HG02798 (cell line): ENCODE data around the gene SLC35D2.
"Not testable (repeated sequence)": the region's sequence is repeated elsewhere in the genome, so short reads cannot be mapped to it uniquely, and the experiment has no call there.

Source experiments
- ATAC-seq: cut with Tn5 transposase; IDR thresholded peaks from one replicate; pipeline ENCODE4 v1.9.1; 2021; ENCODE audit warnings: mild to moderate bottlenecking; ENCODE audit not compliant: unreplicated experiment, poor library complexity

Gene SLC35D2

GRCh38 chr9:96362119-96362518 is 21.4 kb downstream of the SLC35D2 start:
- not testable (repeated sequence) for ATAC-seq

DNA sequence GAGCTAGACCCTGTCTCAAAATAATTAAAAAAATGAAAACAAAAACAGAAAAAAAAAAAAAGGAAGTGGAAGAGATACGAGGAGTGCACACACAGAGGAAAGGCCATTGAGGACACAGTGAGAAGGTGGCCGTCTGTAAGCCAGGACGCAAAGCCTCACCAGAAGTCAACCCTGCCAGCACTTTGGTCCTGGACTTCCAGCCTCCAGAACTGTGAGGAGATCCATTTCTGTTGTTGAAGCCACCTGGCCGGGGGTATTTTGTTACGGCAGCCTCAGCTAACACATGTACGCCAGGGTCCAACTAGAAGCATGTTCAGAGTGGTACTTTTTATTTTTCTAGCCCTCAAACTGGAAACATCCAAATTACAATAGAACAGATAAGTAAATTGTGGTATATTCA is 21.8 kb downstream of the SLC35D2 start:
- ATAC-seq, result no peak

- ATAC-seq, result no peak
Observed at GRCh38 chr9:96360976-96361375, 22.5 kb downstream of the SLC35D2 start.

DNA sequence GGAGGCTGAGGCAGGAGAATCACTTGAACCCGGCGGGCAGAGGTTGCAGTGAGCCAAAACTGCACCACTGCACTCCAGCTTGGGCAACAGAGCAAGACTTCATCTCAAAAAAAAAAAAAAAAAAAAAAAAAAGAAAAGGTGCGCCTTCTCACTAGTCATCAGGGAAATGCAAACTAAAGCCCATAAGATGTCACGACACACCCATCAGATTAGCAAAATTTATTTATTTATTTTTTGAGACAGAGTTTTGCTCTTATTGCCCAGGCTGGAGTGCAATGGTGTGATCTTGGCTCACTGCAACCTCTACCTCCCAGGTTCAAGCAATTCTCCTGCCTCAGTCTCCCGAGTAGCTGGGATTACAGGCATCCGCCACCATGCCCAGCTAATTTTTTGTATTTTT is 23.0 kb downstream of the SLC35D2 start:
- not testable (repeated sequence) for ATAC-seq

GRCh38 chr9:96350866-96351265 is 32.6 kb downstream of the SLC35D2 start:
- no peak for ATAC-seq

DNA sequence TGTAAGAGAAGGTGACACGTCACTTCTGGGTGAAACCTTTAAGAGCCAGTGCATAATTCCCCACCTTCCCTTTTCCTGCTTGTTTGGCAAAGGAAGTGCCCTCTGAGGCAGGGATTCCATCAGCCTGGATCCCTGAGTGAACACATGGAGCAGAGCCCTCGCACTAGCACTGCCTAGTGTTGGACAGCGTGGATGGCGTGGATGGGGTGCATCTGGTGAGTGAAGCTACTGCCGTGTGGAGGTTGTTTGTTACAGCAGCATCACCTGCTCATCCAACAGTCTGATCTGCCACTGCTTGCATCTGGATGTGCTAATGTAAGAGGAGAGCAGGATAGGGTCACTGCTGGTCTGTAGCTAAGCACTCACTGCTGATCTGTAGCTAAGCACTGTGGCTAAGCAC is 35.2 kb downstream of the SLC35D2 start:
- ATAC-seq, result no peak

DNA sequence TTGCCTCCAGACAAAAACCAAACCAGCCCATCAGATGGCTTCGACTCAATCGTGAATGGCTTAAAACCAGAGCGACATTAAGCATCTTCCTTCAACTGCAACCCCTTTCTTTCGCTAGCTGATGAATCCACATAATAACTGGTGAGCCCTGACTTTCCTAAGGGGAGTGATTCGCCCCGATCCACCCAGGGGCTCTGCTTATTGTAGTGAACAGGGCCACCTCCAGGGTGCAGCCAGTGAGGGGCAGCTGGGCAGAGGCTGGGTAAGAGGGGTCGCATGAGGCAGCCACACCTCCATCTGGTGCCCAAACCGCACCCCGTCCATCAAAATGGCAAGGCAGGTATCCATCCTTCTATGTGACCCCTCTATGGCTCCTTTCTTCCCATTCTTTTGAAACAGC is 38.0 kb downstream of the SLC35D2 start:
- no peak for ATAC-seq

GRCh38 chr9:96344458-96345180 is 38.9 kb downstream of the SLC35D2 start:
- no peak for ATAC-seq

DNA sequence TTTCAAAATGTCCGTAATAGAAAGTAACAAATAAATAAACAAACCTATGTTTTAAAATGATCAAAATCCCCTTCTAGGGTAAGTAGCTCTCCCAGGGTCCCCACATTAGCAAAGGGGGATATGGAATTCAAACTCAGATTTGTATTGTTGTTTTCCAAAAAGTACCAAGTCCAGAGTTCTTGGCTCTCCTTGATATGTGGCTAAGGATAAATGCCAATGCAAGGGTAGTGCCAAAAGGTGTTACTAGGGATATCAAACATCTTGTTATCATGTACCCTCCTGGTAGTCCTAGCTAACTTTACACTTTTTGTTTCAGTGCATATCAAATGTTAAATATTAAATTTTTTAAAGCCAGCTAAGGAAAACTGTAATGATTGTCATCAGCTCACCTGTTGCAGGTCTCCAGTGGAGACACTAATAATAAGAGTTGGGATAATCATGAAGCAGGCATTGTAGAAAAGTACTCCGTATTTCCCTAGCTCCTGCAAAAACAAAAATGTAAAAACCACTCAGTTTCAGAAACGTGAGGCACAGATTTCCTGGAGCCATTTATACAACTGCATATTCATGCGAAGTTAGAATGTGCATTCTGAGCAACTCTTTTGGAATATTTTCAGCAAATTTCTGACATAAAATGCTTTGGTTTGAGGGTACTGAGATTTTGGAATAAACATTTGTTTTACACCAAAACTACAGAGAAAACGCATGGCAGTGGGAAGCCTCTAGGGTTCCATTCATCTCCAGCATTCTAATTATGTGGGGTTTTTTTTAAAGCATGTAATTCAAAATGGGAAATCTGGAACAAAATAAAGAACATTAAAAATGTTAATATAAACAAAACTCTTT is 39.8 kb downstream of the SLC35D2 start:
- no peak for ATAC-seq

GRCh38 chr9:96342571-96343245 is 40.8 kb downstream of the SLC35D2 start:
- no peak for ATAC-seq

DNA sequence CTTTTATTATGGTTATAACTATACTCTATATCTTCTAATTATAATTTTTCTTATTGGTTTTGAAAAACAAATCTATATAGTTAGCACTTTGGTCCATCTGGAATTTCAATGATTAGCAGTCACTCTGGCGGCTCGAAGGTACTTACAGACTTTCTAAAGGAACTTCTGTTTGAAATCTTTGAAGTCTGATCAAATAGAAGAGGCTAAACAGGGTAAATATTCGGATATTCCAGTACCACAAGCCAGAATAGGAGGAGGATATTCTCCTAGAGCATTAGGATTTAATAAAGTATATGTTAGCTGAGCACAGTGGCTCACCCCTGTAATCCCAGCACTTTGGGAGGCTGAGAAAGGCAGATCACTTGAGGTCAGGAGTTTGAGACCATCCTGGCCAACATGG is 42.8 kb downstream of the SLC35D2 start:
- ATAC-seq, result no peak

DNA sequence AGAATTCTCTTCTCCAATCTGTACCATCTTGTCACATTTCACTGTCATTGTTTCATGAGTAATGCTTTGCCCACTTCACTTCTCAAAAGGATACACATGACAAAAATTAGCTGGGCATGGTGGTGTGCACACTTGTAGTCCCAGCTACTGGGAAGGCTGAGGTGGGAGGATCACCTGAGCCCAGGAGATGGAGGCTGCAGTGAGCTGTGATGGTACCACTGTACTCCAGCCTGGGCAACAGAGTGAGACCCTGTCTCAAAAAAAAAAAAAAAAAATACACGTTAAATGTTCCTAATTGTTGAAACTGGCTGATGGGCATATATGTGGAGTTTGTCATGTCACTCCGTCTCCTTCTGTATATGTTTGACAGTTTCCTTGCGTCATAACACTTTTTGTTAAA is 45.2 kb downstream of the SLC35D2 start:
- ATAC-seq, result no peak

- ATAC-seq, result no peak
Observed at GRCh38 chr9:96333958-96334357, 49.6 kb downstream of the SLC35D2 start.

DNA sequence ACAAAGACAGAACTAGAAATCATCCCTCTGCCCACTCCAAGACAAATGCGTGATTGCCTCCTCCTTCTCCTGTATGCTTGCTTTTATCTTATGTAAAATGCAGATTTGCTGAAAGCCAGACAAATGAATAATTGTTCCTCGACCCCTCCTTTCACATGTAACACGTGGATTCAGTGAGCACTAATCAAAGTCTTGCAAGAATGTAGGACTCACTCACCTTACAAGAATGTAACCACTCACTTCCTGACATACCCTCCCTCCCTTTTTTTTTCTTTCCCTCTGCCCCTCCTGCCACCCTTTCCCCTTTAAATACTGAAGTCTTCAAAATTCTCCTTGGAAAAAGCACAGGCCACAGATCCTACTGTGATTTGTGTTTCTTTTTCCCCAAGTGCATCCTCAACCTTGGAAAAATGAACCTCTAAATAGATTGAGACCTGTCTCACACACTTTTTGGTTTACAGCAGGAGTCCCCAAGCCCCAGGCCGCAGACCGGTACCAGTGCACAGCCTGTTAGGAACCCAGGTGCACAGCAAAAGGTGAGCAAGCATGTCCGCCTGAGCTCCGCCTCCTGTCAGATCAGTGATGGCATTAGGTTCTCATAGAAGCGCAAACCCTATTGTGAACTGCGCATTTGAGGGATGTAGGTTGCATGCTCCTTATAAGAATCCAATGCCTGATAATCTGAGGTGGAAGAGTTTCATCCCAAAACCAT is 52.1 kb downstream of the SLC35D2 start:
- ATAC-seq, result no peak

- peak; percentile 50 for ATAC-seq
Observed at GRCh38 chr9:96327694-96328352, 55.7 kb downstream of the SLC35D2 start.

DNA sequence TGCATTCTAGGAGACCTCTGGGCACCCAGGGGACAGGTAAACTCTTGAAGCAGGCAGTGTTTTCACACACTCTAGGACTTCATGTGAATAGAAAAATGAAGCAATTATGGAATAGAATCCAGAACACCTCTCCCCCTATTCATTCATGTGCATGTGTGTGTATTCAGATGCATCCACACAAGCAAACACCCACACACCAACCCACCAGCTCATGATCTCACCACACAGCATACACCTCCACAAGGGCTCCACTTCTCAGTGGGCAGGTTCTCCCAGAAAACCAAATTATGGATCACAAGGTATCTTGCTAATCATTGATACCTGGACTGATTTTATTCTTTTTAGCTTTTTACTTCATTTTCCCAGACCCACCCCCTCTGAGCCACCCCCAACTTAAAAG is 60.3 kb downstream of the SLC35D2 start:
- no peak for ATAC-seq

GRCh38 chr9:96322736-96323135 is 60.8 kb downstream of the SLC35D2 start:
- ATAC-seq, result not testable (repeated sequence)

GRCh38 chr9:96322210-96322609 is 61.3 kb downstream of the SLC35D2 start:
- ATAC-seq, result not testable (repeated sequence)

GRCh38 chr9:96321515-96321914 is 62.0 kb downstream of the SLC35D2 start:
- ATAC-seq, result no peak

GRCh38 chr9:96320749-96321280 is 62.7 kb downstream of the SLC35D2 start:
- ATAC-seq, result no peak
